Stimulated activated naive CD4-positive, alpha-beta T cell treated with Interleukin-2 at 50 U/mL for 16 hours (primary cell): ENCODE data around the gene SNAI1.

Experiments
- DNase-seq: peaks from one replicate; lab custom pipeline; 2025; lab: John Stamatoyannopoulos, UW

The SNAI1 gene

GRCh38 chr20:50013976-50014375, 31.2 kb downstream of the SNAI1 start:
- no peak for DNase-seq

DNA sequence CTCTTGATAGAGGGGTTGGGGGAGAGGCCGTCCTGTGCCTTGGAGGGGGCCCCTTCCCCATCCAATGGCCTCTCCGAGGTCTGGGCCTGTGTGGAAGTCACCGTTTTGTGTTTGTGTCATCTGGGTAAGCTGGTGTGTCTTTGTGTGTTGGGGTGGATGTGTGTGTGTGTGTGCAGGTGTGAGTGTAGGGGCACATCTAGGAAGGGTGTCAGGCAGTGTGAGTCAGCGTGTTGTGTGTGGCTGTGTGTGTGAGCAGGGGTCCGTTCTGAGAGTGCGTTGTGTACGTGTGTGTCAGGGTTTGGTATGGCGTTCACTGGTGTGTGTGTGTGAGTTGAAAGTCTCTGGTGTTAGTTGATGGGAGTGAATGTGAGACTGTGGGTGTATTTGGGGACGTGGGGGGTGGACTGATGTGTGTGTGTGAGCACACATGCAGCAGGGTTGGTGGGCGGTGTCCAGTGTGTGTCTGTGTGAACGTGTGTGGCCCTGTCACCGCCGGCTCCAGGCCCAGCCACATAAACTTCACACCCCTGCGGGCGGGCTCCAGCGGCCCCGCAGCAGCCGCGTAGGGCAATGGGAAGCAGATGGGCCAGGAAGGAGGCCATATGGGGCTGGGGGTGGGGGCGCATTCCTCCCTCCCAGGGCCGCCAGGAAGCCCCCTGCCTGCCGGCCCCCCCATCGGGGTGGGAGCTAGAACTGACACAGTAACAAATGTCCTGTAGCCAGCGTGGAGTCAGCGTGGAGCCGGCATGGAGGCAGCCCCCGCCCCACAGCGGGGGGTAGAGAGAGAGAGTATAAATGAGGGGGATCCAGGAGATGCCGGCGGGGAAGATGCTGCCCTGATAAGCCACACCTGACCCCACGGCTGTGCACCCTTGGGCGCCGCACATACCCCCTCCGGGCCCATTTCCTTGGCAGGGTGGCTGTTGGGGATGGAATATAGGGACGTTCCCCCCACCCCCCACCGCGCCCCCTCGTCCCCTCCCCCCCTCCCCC, 32.1 kb downstream of the SNAI1 start:
- no peak for DNase-seq

DNA sequence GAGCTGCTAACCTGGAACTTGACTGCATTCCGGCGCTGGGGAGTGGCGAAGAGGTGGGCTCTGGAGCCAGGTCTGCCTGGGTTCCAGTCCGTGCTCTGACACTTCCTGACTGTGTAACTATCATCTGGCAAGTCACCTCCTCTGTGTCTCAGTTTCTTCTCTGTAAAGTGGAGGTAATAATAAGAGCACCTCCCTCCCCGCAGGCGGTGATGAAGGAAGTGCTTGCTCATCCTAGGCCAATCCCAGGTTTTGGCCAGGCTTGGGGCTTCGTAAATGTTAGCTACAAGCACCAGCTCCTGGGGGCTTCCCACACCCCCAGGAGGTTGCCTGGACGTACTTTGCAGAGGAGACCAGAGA, 32.8 kb downstream of the SNAI1 start:
- no peak for DNase-seq

DNA sequence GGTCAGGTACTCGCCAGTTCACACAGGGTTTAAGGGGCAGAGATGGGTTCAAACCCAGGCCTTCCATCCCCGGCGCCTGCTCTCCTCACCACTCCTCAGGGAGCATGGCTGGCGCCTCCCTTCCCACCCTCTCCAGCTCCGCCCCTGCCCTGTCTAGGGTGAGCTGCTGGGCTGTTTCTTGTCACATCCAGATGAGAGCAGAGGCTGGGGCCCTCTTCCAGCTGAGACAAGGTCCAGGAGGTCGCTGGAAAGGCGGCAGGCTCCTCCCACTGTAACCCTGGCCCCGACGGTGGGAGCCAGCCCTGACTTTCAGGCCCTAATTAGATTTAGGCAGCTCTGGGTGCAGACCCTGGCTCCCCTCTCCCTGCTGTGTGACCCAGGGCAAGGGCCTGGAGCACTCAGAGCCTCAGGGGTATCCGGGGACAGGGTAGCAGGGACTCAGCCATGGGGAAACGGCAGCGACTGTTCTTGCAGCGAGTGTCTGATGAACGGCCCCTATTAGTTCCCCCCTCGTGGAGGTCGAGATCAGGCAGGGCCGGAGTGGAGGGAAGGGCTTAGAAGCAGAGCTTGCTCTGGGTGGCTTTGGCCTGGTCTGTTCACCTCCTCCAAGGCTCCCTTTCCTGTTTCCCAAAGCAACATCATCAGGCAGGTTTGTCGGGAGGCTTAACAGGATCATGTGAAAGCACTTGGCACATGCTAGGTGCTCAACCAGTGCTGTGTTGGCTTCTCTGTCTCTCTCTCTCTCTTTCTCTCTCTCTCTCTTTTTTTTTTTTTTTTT, 33.4 kb downstream of the SNAI1 start:
- DNase-seq = no peak

DNA sequence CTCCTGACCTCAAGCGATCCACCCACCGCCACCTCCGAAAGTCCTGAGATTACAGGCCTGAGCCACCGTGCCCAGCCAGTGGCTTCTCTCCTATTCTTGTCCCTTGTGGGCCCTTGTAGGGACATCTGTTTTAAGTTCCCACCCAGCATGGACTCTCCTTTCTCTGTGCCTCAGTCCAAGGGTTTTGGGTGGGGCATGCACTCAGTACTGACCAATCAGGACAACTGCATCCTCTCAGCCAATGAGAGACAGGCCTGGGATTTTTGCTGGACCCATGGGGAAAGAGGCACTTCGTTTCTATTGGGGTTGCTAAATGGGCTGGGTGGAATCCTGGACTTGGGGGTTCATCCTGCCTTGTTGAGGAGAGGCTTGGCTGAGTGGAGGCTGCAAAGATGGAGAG, 34.4 kb downstream of the SNAI1 start:
- no peak for DNase-seq

DNA sequence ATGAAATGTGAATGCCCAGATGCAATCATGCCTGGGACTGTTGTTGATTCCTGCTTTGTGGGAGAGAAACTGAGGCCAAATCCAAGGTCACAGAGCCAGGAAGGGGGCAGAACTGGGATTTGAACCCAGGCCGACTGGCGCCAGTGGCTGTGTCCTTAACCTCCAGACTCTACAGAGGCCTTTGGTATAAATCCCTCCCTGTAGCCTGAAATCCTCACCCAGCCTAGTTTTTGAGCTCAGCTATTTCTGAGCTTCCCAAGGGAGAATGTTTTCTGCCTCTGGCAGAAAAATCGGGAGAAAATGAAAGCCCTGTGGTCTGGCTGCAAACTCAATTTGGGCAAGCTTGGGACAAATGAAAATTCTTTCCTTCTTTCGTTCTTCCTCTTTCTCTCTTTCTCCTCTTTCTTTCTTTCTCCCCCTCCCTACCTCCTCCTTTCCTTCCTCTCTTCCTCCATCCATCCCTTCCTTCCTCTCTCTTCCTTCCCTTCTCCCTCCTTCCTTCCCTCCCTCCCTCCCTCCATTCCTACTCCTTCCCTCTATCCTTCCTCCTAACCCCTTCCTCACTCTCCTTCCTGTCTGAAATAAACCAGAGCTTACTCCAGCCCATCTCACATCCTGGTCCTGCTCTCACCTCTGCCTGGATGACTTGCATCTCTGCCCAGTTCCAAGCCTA, 34.9 kb downstream of the SNAI1 start:
- DNase-seq = no peak

DNA sequence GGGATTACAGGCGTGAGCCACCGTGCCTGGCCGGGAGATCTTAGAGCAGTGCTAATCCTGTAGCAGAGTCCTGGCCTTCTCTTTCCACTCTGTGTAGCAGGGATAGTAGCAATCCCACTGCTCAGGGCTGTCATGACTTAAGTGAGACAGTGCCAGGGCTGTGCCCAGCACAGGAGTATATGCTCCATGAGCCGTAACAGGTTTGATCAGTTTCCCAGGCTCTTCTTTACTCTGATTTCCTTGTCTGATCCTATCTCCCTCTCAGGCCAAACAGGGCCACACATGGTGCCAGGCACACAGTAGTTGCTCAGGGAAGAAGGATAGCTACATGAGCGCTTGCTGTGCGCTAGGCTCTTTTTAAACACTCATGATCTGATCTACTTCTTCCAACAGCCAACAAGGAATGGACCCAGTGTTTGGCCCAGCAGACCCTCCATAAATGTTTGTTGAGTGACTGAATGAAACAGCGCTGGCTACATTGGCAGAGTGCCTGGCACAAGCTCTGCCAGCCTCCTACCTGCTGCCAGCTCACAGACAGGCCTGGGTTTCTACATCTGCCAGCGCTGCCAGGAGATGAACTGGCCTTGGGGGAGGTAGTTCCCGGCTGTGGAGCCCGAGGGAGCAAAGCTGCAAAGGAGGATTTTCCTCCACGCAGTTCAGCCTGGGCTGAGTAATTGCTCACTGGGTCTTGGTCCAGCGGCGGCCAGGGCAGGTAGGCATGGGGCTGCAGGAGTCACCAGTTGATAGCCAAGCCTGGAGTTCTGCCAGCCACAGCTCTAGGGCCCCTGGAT, 36.9 kb downstream of the SNAI1 start:
- DNase-seq = no peak

DNA sequence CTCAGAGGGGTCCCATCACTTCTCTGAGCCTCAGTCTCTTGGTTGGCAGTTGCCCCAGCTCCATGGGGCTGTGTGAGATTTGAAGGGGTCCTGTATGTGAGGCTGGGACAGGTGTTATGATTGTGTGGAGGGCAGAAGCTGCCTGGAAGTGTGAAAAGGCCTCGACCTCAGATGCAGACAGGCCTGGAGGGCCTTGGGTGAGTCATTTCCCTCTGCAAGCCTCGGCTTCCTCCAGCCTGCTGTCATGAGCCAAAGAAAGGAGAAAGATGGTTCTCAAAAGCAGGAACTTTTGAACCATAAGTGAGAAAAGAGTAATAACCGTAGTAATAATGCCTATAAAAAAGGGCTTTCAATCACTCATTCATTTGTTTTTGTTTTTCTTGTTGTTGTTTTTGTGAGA, 37.5 kb downstream of the SNAI1 start:
- DNase-seq = no peak

DNA sequence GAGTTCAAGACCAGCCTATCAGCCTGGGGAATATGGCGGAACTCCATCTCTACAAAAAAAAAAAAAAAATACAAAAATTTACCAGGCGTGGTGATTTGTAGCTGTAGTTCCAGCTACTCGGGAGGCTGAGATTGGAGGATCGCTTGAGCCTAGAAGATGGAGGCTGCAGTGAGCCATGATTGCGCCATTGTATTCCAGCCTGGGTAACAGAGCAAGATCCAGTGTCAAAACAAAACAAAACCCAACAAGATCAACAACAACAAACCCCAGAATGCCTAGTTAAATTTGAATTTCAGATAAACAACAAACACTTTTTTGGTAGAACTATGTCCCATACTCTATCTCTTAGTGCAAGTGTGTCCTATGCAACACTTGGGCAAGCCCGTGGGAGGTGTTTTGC, 39.9 kb downstream of the SNAI1 start:
- no peak for DNase-seq

- no peak for DNase-seq
These were observed 40.5 kb downstream of the SNAI1 start for GRCh38 chr20:50023116-50023805.

DNA sequence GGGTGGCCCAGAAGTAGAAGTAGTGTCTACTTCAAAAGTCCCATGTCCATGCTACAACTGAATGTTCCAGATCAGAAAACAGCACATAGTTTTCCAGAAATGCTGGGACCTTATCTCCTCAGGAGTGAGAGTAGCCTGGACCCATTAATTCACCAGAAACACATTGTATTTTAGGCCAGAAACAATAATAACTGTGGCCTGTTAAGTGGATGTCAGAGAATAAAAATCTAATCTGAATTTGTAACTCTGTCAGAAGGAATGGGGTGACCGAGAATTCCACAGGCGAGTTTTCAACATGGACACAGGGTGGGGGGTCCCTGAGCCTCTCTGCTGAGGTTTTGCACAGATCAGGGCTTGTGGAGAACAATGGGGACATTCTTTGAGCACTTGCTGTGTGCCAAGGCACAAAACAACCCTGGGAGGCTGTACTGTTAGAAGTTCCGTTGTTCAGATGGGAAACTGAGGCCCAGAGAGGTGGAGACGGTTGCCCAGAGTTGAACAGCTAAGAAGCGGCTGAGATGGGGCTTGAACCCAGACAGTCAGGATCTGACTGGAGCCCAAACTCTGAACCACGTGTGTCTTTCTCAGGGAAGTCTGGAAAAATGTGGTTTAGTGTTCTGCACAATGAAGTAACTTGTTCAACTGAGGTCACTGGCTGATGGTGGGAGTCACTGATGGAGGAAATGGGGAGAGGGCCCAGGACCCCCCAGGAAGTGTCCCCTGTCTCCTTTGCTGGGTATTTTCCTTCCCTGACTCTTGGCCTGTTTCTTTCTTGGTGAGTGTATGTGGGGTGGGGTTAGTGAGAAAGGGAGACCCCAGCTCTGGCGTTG, 44.2 kb downstream of the SNAI1 start:
- no peak for DNase-seq

DNA sequence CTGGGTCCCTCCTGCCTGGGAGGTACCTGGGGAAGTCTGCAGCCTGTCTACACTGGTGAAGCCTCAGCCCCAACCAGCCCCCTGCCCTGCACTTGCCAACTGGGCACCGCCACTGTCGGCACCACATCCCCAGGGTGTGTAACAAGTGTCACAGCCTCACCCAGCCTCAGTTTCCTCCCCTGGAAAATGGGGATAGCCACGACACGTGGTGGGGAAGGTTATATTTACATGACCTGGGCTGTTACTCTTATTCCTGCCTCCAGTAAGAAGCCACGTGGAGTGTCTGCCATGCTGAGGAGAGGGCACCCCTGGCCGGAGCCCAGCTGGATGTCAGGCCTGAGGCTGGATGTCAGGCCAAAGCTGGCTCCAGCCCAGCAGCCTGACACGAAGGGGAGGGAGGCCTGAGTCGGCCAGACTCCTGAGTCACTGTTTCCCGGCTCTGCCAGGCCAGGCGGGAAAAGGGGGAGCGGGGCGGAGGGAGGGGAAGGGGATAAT, 44.9 kb downstream of the SNAI1 start:
- no peak for DNase-seq

- DNase-seq = no peak
These were observed 46.4 kb downstream of the SNAI1 start for GRCh38 chr20:50029083-50029696.

DNA sequence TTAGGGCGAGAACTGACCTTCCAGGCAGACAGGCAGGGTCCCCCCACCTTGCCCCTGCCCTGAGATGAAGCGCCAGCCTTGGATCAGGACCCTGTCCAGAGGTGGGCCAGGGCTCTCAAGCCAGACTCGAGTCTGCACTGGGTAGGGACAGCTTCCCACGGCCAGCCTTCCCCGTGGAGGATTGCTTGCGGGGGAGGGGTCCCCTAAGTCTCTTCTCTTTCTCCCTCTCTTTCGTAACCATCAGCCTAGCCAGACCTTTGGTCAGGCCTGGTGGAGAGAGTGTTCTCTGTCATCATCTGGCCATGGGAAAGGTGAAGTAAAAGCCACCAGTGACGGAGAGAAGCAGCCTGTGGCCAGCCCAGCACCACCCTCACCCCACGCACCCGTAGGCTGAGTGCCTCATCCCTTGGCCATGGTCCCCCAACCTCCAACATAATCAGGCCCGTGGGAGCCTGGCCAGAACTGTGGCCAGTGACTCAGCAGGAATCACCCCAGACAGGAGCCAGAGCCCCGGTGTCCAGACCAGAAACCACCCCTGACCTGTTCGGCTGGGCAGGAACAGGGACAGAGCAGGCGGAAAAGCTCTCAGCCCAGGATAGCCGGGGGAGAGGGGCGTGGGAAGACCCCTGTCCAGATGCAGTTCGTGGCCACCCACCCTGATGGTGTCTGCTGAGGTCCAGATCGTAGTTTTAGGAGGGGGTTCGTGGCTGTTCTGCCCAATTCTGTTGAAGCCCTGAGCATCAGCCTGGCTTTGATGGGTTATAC, 47.1 kb downstream of the SNAI1 start:
- no peak for DNase-seq

DNA sequence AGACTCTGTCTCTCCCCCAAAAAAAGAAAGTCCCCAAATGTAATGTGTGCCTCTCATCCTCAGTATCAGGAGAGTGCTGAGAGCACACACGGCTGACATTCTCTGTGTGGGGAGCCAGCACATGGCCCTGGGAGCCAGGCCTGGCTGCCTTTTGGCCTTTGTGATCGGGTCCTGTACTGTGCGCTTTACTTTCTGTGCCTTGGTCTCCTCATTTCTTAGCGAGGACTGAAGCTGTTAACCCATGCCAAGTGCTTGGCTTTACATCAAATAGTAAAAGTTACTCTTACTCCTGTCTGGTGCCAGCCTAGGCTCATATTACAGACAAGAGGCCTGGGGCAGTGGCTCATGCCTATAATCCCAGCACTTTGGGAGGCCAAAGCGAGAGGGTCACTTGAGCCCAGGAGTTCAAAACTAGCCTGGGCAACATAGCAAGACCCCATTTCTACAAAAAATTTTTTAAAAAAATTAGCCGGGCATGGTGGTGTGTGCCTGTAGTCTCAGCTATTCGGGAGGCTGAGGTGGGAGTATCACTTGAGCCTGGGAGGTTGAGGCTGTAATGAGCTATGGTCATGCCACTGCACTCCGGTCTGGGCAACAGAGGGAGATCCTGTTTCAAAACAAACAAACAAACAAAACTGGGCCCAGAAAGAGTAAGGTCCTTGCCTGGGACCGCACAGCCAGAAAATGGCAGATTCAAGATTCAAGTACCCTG, 50.3 kb downstream of the SNAI1 start:
- no peak for DNase-seq

DNA sequence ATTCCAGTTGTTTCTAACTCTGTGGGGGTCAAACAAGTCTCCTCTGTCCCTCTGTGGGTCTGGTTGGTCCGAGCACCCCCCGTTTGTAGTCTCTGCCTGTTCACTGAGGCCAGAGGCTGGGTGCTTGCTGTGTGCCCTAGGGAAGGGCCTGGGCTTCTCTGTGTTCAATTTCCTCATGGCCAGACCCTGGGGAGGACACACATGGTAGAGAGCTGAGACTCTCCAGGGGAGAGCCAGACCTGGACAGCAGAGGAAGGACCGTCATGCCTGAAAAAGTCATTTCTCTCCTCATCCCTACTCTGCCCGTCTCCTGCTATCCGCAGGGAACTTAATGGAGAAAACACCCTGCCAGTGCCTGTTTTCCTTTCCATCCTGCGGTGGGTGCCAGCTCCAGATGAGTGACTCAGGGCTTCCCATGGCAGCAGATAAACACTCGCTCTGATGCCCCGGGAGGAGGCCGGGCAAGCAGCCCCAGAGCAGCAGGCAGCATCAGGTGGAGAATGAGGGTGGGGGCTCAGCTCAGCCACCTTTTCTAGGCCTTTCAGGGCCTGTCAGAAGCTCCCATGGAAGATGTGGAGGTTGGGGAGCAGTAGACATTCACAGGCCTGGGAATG, 51.9 kb downstream of the SNAI1 start:
- DNase-seq = no peak

DNA sequence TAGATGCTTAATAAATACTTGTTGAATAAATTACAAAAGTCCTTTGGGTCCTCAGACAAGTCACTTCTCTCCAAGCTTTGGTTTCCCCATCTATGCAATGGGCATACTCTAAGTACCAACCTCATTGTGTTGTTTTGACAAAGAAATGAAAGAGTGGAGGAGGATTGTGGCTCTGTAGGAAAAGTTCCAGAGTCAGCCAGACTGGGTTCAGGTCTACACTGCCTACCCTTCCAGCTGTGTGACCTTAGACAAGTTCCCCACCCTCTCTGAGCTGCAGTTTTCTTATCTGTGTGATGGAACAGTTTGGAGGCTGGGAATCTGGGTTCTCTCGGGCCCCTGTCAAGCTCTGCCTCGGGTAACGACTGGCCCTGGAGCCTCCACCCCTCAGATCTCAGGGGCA, 53.9 kb downstream of the SNAI1 start:
- no peak for DNase-seq

DNA sequence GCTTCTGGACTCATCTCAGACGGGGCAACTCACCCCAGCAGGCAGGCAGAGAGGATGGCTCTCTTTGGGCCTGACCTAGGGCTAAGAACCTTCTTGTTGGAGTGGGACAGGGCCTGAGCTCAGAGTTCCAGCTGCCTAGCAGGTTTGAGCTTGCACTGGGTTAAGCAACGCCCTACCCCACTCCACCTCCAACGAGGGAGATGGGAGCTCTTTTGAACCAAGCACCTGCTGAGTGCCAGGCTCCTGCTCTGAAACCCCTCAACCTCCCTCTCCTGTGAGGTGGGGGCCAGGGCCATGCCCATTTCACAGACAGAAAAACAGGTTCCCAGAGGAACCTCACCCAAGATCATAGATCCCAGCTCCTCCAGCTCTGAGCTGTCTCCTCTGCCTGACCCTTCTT, 54.3 kb downstream of the SNAI1 start:
- DNase-seq = no peak
